CD14-positive monocyte (primary cell): ENCODE measurements around the gene SPTB. TPM values are rescaled to one million over a fixed set of nuclear protein-coding genes. Genes with fewer than 3 reads are reported as not detected.

Source experiments
- DNase-seq, 3 donors: peaks; one replicate each; pipeline ENCODE4 v3.0.0-alpha.2; 2011 to 2022
- H2AFZ ChIP-seq: 2 replicates; pipeline ENCODE4 v1.6.0; 2012; ENCODE audit warnings: mild to moderate bottlenecking, low read depth, low read length, inconsistent platforms; ENCODE audit not compliant: insufficient read depth, poor library complexity, severe bottlenecking
- H3K27ac ChIP-seq, 2 donors: 1 replicate in 1 of 2; 2 replicates in 1 of 2; pipeline ENCODE4 v1.5.1; 2012 to 2013; ENCODE audit warnings: low read length in 2 of 2, control low read depth in 1 of 2, inconsistent platforms in 1 of 2, low read depth in 1 of 2, mild to moderate bottlenecking in 1 of 2
- H3K27me3 ChIP-seq, 2 donors: one replicate each; pipeline versions ENCODE4 v1.6.0 to v1.6.1; 2011 to 2013; ENCODE audit warnings: low read length in 2 of 2; ENCODE audit not compliant: control insufficient read depth in 2 of 2, insufficient read depth in 2 of 2
- H3K36me3 ChIP-seq, 2 donors: replicated peaks in 1 of 2; 1 replicate in 1 of 2; 2 replicates in 1 of 2; pipeline versions ENCODE4 v1.5.1 to v1.6.1; 2012 to 2013; ENCODE audit warnings: low read length in 2 of 2, control low read depth in 1 of 2, inconsistent platforms in 1 of 2, mild to moderate bottlenecking in 1 of 2; ENCODE audit not compliant: insufficient read depth in 2 of 2, control insufficient read depth in 1 of 2
- H3K4me1 ChIP-seq, 2 donors: 1 replicate in 1 of 2; 2 replicates in 1 of 2; pipeline versions ENCODE4 v1.5.1 to v1.6.1; 2012 to 2013; ENCODE audit warnings: low read length in 2 of 2, control low read depth in 1 of 2, inconsistent platforms in 1 of 2, mild to moderate bottlenecking in 1 of 2, moderate library complexity in 1 of 2; ENCODE audit not compliant: insufficient read depth in 2 of 2, control insufficient read depth in 1 of 2
- H3K4me2 ChIP-seq: replicated peaks from 2 replicates; pipeline ENCODE3; 2012; ENCODE audit warnings: low read length, moderate library complexity, mild to moderate bottlenecking; ENCODE audit not compliant: poor library complexity, severe bottlenecking; ENCODE audit errors: extremely low read depth
- H3K4me3 ChIP-seq, 3 experiments: fragments of 200-600 bp in 1 of 3; sonication (generic) in 1 of 3; replicated peaks in 1 of 3; 1 replicate in 2 of 3; 2 replicates in 1 of 3; pipeline ENCODE4 v1.5.1; 2011 to 2013; ENCODE audit warnings: low read length in 3 of 3, mild to moderate bottlenecking in 3 of 3, control low read depth in 2 of 3, low read depth in 2 of 3, inconsistent platforms in 1 of 3, moderate library complexity in 1 of 3
- H3K79me2 ChIP-seq: 2 replicates; pipeline ENCODE4 v1.6.0; 2012; ENCODE audit warnings: mild to moderate bottlenecking, control low read depth, inconsistent platforms, low read length, moderate library complexity; ENCODE audit not compliant: insufficient read depth
- H3K9ac ChIP-seq: 2 replicates; pipeline ENCODE4 v1.6.0; 2017; ENCODE audit warnings: low read length, mild to moderate bottlenecking; ENCODE audit not compliant: insufficient read depth, poor library complexity, severe bottlenecking
- H3K9me3 ChIP-seq, 2 donors: replicated peaks in 1 of 2; 1 replicate in 1 of 2; 2 replicates in 1 of 2; pipeline versions ENCODE4 v1.5.1 to v1.6.1; 2012 to 2013; ENCODE audit warnings: low read length in 2 of 2, control low read depth in 1 of 2; ENCODE audit not compliant: control insufficient read depth in 1 of 2, insufficient read depth in 1 of 2
- H4K20me1 ChIP-seq: 2 replicates; pipeline ENCODE4 v1.6.0; 2012; ENCODE audit warnings: mild to moderate bottlenecking, low read length, control low read depth, moderate library complexity; ENCODE audit not compliant: insufficient read depth
- H3K27ac Mint-ChIP-seq, 7 donors: one replicate each; pipeline ENCODE4 v1.8.0; 2020; ENCODE audit warnings: mild to moderate bottlenecking in 7 of 7, mixed read lengths in 7 of 7, moderate library complexity in 6 of 7, inconsistent platforms in 2 of 7
- H3K27me3 Mint-ChIP-seq, 3 donors: one replicate each; pipeline ENCODE4 v1.8.0; 2021 to 2022; ENCODE audit warnings: low read depth in 3 of 3, mild to moderate bottlenecking in 3 of 3, mixed read lengths in 3 of 3, moderate library complexity in 3 of 3, inconsistent platforms in 1 of 3
- H3K36me3 Mint-ChIP-seq, 2 donors: one replicate each; pipeline ENCODE4 v1.8.0; 2020; ENCODE audit warnings: mixed read lengths in 2 of 2, inconsistent platforms in 1 of 2, mild to moderate bottlenecking in 1 of 2
- H3K4me1 Mint-ChIP-seq: one replicate; pipeline ENCODE4 v1.8.0; 2020; ENCODE audit warnings: mild to moderate bottlenecking, mixed read lengths
- H3K4me3 Mint-ChIP-seq, 2 donors: one replicate each; pipeline ENCODE4 v1.8.0; 2020; ENCODE audit warnings: mild to moderate bottlenecking in 2 of 2, mixed read lengths in 2 of 2, moderate library complexity in 1 of 2
- H3K9me3 Mint-ChIP-seq, 7 donors: one replicate each; pipeline ENCODE4 v1.8.0; 2020 to 2022; ENCODE audit warnings: mixed read lengths in 7 of 7, mild to moderate bottlenecking in 6 of 7, moderate library complexity in 6 of 7, inconsistent platforms in 2 of 7
- CTCF ChIP-seq: fragments of 200-600 bp; IDR thresholded peaks from one replicate; pipeline ENCODE4 v1.8.0; 2022; ENCODE audit warnings: antibody characterized with exemption, mild to moderate bottlenecking
- WGBS: methylation state at CpG from one replicate; pipeline ENCODE4 v1.1.5; 2013; ENCODE audit warnings: missing lambda C conversion rate; ENCODE audit not compliant: insufficient coverage; 5-methylcytosine and 5-hydroxymethylcytosine counted together
- intact Hi-C, 2 donors: fragments of 100-400 bp; cut with micrococcal nuclease; formaldehyde crosslinking; loops; one replicate each; pipeline versions ENCODE4 v1.15.0 to v1.15.1; 2023
- polyA plus RNA-seq, 3 donors: library from polyadenylated mRNA; depleted of rRNA in 1 of 3; unstranded in 2 of 3; stranded (reverse) in 1 of 3; fragments of 300-500 nt in 2 of 3; fragments of >200 nt in 1 of 3; fragmentation: Illumina TruSeq in 2 of 3; gene quantifications; 1 replicate in 2 of 3; 2 replicates in 1 of 3; pipeline ENCODE4 v1.2.3, GENCODE V29; 2012 to 2021

SPTB gene
- polyA plus RNA-seq, 3 donors, result not detected

- intact Hi-C loops, result no loop called here
- no peaks in the 10 kb centered on the region for H4K20me1 ChIP-seq
- Mint-ChIP-seq H3K27ac (no peak overlapping the region), H3K4me3 (peak overlapping the region in 1 of 2 donors; percentile 28), H3K27me3 (peaks cover 30 to 47% (median 47%) of the 10 kb centered on the region in 3 donors), H3K9me3 (peaks cover 0 to 5% (median 0%) of the 10 kb centered on the region in 7 donors), H3K36me3 (no peaks in the 10 kb centered on the region), H3K4me1 (peaks cover 25% of the 10 kb centered on the region)
- H3K36me3 ChIP-seq, result no peaks in the 10 kb centered on the region
- H3K27me3 ChIP-seq, result peaks cover 0 to 28% of the 10 kb centered on the region in 2 donors
- peaks cover 6 to 10% of the 10 kb centered on the region in 2 donors for H3K4me1 ChIP-seq
- no peak overlapping the region for H3K9ac ChIP-seq
- no peaks in the 10 kb centered on the region for H3K79me2 ChIP-seq
- H2AFZ ChIP-seq, result no peak overlapping the region
- H3K27ac ChIP-seq, result no peak overlapping the region
- WGBS, result 78% methylated on average over 6 of the region's 11 CpGs
- H3K9me3 ChIP-seq, result no peaks in the 10 kb centered on the region
- no peak for DNase-seq
- H3K4me2 ChIP-seq, result no peak overlapping the region
- no peak overlapping the region for H3K4me3 ChIP-seq
- TF ChIP-seq CTCF, result no peak
Measured at GRCh38 chr14:64763085-64763782, 116.5 kb downstream of the SPTB start.

- Histone ChIP-seq H3K79me2 (no peaks in the 10 kb centered on the region), H3K9ac (no peak overlapping the region), H3K4me1 (peaks cover 6 to 10% of the 10 kb centered on the region in 2 donors), H4K20me1 (no peaks in the 10 kb centered on the region), H3K27ac (no peak overlapping the region), H2AFZ (no peak overlapping the region), H3K4me3 (no peak overlapping the region), H3K4me2 (no peak overlapping the region), H3K36me3 (no peaks in the 10 kb centered on the region), H3K9me3 (no peaks in the 10 kb centered on the region), H3K27me3 (peaks cover 0 to 28% of the 10 kb centered on the region in 2 donors)
- intact Hi-C loops, result no loop called here
- peak overlapping the region; percentile 20 to 24 for H3K4me3 Mint-ChIP-seq
- H3K4me1 Mint-ChIP-seq, result peaks cover 25% of the 10 kb centered on the region
- TF ChIP-seq CTCF, result no peak
- H3K9me3 Mint-ChIP-seq, result peaks cover 0 to 5% (median 0%) of the 10 kb centered on the region in 7 donors
- peak overlapping the region in 1 of 7 donors; percentile 55 for H3K27ac Mint-ChIP-seq
- DNase-seq, result peak in 1 of 3 donors; percentile 15
- H3K36me3 Mint-ChIP-seq, result no peaks in the 10 kb centered on the region
- H3K27me3 Mint-ChIP-seq, result peaks cover 30 to 47% (median 47%) of the 10 kb centered on the region in 3 donors
- 44% methylated on average over 14 of the region's 19 CpGs for WGBS
Measured at GRCh38 chr14:64762044-64763034, 117.4 kb downstream of the SPTB start.
